ENCODE measurements around the gene KLRD1.
"Not testable (repeated sequence)": the region's sequence is repeated elsewhere in the genome, so short reads cannot be mapped to it uniquely, and the experiment has no call there.

KLRD1 gene

DNA sequence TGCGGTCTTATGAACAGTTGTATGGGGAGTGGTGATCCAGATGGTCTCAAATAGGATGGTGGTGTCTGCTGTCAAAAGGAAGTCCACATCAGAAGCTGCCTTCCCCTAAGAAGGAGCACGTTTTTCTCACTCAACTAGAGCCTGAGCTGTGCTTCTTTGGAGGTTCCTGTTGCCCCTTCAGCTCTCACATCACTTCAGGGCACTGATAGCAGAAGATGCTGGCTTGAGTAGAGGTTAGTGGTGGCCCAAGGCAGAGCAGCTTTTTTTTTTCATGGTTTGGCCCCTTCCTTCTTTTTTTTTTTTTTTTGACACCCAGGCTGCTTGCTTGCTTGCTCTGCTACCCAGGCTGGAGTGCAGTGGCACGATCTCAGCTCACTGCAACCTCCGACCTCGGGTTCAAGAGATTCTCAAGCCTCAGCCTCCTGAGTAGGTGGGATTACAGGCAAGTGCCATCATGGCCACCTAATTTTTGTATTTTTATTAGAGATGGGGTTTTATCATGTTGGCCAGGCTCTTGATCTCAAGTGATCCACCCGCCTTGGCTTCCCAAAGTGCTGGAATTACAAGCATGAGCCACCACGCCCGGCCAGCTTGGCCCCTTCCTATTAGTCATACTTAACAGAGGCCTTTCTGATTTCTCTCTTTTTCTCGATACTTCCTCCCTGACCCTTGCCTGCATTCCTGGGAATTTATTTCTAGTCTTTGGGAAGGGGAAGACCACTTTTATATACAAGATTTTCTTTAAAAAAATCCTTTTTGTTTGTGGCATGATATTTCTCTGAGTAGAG is 31.6 kb downstream of the KLRD1 start:
- no peak for DNase-seq

DNA sequence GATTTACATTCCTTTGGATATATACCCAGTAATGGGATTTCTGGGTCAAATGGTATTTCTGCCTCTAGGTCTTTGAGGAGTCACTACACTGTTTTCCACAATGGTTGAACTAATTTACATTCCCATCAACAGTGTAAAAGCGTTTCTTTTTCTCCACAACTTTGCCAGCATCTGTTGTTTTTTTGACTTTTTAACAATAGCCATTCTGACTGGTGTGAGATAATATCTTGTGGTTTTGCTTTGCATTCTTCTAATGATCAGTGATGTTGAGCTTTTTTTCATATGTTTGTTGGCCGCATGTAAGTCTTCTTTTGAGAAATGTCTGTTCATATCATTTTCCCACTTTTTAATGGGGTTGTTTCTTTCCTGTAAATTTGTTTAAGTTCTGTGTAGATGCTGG is 33.3 kb downstream of the KLRD1 start:
- DNase-seq = not testable (repeated sequence)

DNA sequence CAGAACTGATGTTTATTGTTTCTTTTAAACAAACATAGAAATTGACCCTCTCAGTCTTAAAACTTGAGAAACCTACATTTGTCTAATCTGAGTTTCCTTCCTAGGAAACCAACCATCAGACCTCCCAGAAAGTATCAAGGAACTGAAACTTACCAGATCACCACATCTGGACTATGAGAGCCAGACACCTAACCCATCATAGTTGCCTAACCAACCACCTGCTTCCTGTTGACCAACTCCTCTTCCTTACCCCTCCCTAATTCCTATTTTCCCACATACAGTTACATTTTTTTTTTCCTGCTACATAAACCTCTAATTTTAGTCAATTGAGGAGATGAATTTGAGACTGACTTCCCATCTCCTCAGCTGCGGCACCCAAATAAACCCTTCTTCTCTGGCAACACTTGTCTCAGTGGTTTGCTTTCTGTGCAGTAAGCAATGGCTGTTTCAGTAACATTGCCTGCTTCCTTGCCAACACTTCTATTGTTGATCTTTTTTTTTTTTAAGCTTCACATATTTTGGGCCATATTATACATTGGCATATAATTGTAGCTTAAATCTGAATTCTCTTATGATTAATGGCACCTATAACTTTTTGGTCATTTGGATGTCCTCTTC is 34.3 kb downstream of the KLRD1 start:
- DNase-seq = no peak

DNA sequence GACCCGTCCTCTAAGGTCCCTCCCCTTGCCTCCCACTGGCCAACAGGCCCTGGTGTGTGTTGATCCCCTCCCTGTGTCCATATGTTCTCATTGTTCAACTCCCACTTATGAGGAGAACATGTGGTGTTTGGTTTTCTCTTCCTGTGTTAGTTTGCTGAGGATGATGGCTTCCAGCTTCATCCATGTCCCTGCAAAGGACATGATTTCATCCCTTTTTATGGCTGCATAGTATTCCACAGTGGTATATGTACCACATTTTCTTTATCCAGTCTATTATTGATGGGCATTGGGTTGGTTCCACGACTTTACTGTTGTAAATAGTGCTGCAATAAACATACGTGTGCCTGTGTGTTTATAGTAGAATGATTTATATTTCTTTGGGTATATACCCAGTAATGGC is 43.8 kb downstream of the KLRD1 start:
- DNase-seq = not testable (repeated sequence)

DNA sequence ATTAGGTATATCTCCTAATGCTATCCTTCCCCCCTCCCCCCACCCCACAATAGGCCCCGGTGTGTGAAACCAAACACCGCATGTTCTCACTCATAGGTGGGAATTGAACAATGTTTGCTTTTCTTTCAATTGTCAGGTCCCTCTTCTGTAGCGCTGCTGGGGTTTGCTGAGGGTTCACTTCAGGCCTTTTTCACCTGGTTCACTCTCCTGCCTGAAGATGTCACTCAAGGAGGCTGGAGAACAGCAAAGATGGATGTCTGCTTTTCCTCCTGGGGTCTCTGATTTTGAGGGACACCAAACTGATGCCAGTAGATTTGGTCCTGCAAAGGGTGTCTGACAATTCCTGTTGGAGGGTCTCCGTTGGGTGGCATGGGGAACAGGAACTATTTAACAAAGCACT is 46.4 kb downstream of the KLRD1 start:
- no peak for DNase-seq

DNA sequence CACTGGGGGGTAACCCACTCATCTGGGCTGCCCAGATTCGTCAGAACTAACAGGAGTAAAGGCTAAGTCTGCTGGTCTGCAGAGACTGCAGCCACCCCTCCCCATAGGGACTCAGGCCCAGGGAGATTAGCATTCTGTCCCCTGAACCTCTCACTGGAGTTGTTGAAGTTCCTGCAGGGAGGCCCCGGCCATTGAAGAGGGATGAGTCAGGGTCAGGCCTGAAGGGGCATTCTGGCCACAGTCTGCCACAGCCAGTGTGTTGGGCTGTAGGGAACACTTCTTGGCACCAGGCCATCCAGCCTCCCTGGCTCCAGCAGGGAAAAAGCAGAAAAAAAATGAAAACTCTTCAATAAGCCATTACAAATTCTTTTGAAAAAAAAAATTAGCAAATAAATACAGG is 46.8 kb downstream of the KLRD1 start:
- no peak for DNase-seq

DNA sequence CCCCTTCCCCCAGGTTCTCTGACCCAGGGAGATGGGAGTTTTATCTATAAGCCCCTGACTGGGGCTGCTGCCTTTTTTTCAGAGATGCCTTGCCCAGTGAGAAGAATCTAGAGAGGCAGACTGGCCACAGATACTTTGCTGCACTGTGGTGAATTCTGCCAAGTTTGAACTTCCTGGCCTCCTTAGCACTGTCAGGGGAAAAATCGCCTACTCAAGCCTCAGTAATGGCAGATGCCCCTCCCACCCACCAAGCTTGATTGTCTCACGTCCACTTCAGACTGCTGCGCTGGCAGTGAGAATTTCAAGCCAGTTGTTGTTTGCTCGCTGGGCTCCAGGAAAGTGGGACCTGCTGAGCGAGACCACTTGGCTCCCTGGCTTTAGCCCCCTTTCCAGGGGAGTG is 50.5 kb downstream of the KLRD1 start:
- DNase-seq = no peak

DNA sequence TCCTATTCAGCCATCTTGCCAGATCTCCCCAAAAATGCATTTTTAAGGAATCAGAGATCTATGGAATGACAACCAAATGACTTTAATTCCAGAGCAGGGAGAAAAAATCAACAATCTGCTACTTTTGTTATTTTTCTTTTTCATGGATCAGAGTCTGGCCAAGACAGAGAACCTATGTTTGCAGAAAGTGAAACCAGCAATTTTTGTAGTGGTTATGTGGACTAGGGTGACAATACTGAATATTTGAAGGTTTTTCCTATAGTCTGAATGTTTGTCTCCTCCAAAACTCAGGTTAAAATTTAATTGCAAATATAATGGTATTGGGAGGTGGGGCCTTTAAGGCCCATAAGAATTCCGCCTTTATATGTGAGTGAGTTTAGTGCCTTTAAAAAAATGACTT is 51.3 kb downstream of the KLRD1 start:
- no peak for DNase-seq

DNA sequence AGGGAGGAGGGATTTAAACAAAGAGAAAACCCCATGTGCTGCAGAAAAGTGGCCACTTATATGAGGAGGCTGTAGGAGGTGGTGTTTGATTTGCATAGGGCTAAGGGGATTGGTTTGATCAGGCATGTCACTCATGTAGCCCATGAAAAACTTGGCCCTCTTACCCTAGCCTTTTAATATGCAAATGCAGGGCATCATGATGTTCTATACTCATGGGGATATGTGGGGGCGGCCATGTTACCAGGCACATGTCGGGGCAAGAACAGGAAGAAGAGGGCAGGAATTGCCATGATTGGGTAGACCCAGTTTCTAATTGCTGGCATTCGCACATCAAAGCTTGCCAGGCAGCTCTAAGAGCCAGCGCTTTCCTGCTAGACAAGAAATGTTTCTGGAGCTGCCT is 53.4 kb downstream of the KLRD1 start:
- DNase-seq = no peak

DNA sequence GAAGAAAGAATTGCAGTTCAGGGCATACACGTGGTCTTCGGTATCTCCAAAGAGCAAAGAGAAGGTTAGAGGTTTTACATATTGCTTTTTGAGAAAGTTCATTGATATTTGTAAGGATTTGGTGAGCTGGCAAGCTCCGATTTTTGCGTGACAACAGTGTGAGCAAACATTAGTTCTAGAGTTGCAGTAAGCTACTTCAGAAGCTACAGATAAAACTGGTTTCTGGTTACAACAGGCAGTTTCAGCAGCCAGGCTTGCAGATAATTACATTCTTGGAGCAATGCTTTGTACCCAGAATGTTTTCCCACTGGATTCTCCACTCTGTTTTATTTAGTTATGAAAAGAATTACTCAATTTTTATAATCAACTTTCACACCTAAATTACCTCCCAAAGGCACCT is 54.0 kb downstream of the KLRD1 start:
- no peak for DNase-seq

DNA sequence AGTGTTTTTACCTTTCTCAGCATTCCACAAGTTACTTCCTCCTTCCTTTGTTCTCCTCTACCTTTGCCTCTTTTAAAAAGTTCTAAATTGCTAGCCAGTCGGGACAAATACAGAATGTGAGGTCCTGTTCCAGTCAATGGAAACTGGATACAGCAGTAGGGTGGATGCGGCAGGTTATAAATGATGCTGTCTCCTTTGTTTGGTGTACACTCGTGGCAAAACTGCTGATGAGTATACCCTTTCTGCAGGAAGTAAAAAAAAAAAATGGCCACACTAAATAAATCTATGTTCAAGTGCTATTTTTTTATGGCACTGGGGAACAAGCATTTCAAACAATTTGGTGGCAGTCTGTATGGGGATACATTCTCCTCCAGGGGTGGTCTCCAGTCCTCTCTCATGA is 54.7 kb downstream of the KLRD1 start:
- no peak for DNase-seq

DNA sequence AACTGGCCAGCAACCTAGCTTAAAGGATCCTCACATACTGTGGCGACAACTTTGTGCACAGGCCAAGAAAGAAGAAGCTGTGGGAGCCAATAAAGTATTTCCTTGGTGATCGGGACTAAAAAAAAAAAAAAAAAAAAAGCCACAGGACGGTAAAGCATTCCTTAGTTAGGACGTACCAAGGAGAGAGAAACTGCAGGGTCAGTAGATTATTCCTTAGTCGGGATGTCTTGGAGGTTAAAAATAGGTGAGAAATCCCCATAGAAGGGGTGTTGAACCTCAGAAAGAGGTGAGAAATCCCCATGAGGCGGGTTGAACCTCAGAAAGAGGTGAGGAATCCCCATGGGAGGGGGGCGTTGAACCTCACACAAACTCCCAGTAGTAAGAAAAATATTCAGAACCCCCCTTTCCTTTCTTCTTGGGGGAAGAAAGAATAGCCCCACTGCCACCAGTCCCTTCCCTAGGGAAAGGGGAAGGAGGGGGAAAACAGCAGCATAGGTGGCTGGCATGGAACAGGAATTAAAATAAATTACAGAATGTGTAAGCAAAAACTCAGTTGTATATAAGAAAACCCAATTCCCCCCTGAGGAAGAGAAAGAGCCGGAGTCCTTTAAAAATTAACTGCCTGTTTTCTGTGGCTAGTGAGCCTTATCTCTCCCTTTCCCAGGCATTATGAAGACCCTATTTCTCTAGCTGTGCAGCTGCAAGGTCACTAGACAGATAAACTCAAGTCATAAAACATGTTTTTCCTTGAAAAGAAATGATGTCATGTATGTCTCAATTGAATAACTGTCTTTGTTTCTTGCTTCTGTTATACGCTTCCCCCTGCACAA is 55.4 kb downstream of the KLRD1 start:
- no peak for DNase-seq

DNA sequence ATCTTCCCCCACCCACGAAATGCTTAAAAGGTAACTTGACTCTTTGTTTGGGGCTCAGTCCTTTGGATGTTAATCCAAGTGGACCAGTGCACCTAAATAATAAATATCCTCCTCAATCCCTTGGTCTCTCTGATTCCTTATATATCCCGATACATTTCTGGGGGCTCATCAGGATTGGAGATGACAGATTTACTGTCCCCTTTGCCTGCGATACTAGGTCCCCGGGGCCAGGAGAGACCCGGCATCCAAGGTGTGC is 55.9 kb downstream of the KLRD1 start:
- no peak for DNase-seq

DNA sequence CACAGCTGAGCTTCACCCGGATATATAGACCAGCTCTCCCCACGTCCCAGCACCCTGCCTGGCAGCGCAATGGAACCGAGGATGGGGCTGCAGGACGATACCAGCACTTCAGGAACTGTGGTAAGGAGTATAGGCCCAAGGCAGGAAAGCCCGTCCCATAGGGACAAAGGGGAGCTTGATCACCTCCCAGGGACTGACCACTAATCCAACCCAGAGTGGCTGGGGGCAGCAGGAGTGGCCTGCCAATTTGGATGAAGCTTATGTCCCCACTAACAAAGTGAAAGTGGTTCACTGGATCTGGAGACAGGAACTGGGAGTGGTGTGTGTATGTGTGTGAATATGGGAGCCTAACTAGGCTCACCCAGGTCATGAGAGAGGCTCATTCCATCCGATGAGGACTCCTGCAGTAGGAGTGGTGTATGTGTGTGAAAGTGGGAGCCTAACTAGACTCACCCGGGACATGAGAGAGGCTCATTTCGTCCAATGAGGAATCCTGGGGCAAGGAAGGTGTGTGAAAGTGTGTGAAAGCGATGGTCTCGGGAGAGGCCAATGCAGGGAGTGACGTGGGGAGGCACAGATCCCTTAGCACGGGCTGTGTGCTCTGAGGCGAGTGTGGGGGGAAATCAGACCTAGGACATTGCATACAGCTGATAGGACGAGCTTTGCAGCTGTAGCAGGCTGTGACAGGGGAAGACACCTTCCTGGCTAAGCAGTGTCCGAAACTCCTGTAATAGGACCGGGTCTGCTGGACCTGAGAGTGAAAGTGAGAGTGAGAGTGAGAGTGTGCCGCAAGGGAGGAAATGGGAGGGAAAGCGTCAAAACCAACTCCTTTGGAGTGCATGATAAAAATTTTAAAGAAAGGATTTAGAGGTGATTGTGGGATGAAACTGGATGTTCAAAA is 56.5 kb downstream of the KLRD1 start:
- DNase-seq = no peak

DNA sequence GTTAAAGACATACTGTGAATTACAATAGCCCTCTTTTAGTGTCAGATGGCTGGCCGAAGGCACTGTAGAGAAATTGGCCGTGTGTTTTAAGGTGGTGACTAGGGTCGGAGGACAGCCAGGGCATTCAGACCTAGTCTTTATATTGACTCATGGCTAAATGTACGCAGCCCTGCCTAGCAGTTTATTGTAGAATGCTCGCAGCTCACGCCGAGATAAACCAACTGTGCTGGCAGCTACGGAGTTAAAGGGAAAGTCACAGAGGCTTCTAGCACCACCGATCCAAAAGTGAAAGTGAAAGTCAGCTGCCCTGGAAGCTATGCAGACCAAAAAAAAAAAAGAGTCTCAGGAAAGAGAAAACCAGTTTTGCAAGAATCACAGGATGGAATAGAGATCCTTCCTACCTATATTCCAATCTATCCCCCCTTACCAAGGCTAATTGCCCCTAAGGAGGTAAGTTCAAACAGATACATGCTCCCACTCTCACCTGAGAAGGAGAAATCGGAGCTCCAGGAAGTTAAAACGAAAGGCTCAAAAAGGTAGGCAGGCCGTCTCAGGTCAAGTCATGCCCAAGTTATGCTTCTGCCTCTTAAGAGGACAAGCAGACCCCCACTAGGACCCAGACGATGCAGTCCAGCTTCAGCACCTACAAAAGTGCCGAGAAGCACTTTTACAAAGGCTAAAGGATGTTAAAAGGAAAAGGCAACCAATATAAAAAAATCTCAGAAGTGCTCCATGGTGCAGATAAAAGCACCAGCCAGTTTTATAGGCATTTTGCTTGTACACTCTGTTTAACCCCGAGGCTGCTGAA is 57.3 kb downstream of the KLRD1 start:
- no peak for DNase-seq

DNA sequence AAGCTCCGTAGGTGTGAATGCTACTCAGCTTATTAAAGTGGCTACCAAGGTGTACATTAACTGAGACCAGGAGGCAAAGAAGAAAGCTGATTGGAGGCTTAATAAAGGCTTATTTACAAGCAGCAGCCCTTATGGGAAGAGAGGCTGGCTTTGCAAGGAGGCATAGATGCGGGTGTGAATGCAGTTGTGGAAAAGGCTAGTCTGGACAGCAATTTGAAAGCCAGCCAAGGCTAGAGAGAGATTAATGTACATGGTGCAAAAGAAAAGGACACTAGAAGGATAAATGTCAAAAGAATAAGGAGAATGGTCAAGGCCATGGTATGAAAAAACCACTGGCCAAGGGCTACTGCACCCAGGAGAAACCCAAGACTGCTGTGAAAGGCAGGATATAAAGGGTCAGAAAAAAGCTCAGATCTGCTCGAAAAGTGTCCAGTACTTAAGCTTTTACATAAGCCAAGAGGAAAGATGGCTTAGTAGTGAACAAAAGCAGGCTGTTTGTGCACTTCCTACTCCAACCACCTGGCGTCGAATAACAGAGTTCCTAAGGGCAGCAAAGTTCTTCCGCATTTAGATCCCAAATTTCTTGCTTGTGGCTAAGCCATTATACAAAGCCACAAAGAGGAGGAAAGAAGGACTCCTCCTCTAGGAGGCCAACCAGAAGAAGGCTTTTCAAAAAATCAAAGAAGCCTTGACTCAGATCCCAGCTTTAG is 58.2 kb downstream of the KLRD1 start:
- DNase-seq = no peak

DNA sequence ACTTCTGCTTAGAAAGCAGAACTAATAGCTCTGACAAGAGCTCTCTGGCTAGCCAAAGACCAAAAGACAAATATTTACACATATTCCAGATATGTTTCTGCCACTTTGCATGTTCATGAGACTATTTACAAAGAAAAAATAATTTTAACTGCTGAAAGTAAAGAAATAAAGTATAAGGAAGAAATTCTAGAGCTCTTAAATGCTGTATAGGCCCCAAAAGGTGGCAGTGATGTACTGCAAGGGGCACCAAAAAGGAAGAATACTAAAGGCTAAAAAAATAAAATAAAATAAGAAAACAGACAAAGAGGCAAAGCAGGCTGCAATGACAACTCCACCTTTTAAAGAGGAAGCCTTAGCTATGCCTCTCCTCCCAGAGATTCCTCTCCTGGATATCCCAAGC is 59.2 kb downstream of the KLRD1 start:
- no peak for DNase-seq

DNA sequence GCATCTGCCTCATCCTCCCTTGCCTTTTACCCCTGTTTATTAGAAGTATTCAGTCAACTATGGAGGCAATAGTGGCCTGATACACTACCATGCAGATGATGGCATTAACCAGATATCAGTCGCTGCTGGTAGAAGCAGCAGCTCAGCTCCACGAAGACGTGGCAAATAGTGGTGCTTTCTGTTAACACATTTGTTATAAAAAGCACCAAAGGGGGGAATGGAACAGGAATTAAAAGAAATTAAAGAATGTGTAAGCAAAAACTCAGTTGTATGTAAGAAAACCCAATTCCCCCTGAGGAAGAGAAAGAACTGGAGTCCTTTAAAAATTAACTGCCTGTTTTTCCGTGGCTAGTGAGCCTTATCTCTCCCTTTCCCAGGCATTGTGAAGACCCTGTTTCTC is 60.0 kb downstream of the KLRD1 start:
- not testable (repeated sequence) for DNase-seq

DNA sequence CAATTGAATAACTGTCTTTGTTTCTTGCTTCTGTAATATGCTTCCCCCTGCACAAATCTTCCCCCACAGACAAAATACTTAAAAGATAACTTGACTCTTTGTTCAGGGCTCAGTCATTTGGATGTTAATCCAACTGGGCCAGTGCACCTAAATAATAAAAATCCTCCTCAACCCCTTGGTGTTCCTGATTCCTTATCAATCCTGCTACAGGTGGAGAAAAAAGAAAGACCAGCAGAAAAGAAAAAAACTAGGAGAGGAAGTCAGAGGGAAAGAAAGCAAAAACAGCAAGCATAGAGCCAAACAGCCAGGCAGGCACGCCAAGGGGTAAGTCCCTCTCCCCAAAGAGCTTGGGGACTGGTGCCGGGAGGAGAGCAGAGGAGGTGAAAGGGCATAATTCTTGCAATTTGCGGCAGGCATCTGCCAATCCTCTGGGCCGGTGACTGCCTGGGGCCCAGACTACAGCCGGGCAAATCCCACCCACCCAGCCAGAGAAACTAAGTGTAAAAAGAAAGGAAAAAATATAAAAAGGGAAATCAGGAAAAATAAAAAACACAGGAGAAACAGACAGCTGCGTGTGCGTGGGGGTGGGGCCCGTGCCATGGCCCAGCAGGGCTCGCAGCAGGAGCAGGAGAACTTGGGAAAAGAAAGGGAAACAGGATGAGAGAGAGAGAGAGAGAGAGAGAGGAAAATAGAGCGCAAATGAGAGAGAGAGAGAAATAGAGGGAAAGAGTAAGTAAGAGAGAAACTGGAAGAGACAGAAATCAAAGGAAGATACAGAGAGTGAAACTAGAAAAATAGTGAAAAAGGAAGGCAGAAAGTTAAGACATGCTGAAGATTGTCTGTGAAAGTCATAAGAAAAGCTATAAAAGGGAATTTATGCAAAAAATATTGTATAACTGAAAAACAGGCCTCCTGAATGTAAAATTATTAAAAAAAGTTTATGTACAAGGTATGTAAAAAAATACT is 60.8 kb downstream of the KLRD1 start:
- DNase-seq = no peak
